ENCODE measurements around the gene EMP2. TPM values are rescaled to one million over a fixed set of nuclear protein-coding genes. Genes with fewer than 3 reads are reported as not detected.
A peak's percentile ranks its signal among the peaks of the same experiment; 100 is the strongest.
"Not testable (repeated sequence)": the region's sequence is repeated elsewhere in the genome, so short reads cannot be mapped to it uniquely, and the experiment has no call there.

EMP2 gene, protein sequence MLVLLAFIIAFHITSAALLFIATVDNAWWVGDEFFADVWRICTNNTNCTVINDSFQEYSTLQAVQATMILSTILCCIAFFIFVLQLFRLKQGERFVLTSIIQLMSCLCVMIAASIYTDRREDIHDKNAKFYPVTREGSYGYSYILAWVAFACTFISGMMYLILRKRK
- total RNA-seq (2014; rRNA removed; shearing (Covaris generic)): 7.1 and 8.1 TPM in 2 replicates

DNA sequence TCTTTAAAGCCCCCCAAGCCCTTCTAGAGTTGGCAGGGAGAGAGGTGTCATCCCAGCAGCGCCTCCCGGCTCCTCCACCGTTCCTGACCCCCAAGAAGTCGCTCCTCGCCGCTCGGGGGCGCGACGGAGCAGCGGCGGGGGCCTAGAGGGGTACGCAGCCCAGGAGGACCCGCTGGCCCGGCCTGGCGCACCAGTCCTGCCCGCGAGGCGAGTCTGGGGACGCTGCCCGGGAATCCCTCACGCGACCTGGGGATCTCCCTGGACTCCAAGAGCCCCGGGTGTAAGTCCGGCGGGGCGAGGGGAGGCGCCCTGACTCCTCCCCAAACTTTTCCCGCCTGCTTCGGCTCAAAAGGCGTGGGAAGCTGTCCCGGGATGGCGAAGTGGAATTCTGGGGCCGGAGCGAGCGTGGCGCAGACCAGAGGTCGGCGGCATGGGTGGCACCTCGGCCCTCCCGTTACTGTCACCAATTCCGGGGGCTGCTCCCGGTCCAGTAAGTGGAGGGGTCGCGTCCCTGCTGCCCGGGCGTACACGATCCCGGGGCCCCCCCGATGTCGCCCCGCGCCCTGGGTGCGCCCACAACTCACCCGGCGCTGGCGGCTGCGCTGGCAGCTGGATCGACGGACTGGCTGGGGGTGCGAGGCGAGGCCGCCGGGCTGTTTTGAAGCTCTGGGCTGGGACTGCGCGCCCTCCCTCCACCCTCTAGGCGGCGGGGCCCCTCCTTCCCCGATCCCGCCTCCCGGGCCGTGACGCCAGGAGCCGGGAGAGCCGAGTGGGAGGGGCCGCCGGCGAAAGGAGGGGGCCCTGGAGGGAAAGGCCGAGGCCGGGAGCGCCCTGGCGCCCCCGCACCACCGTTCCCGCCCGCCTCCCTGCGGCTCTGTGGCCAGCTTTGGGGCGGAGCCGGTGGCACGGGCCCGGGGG is at the start of gene EMP2:
TSS of gene EMP2 (minus strand) at position 634 of the 918 bp plus-strand sequence. CDS start 32,981 bp downstream, outside the sequence.
- peak within 1 kb of the TSS; percentile 76 for H3K4me3 ChIP-seq (ENCODE audit: insufficient read depth, low read depth, low read length)
- no peaks in the 10 kb centered on the region for H3K36me3 ChIP-seq (replicated peaks; ENCODE audit: control insufficient read depth, insufficient read depth, low read length)
- peaks cover 6% of the 10 kb centered on the region; the same call in 1 of the 2 replicates for H3K27me3 ChIP-seq (ENCODE audit: control insufficient read depth, insufficient read depth, low read length)
- DNase-seq: peak; percentile 98

DNA sequence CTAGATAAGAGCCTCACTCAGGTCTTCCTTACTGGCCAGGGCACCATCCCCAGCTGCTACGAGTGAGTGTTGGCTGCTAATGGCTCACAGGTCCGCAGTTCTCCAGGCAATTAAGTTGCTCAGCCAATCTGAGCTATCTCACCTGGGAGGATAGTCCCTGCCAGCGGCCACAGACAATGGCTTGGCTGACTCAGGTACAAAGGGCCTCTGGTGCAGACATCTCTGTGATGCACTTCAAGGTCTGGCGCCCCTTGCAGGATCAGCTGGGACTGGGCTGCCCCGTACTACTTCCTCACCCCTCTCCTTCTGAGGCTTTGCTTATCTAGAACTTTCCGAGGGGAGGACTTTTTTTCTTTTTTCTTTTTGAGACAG is 49.2 kb upstream of the EMP2 start:
- DNase-seq: peak; percentile 79
- Histone ChIP-seq H3K27me3 (ENCODE audit: control insufficient read depth, insufficient read depth, low read length) (no peaks in the 10 kb centered on the region), H3K4me3 (ENCODE audit: insufficient read depth, low read depth, low read length) (no peak overlapping the region), H3K36me3 (replicated peaks; ENCODE audit: control insufficient read depth, insufficient read depth, low read length) (no peaks in the 10 kb centered on the region)

DNA sequence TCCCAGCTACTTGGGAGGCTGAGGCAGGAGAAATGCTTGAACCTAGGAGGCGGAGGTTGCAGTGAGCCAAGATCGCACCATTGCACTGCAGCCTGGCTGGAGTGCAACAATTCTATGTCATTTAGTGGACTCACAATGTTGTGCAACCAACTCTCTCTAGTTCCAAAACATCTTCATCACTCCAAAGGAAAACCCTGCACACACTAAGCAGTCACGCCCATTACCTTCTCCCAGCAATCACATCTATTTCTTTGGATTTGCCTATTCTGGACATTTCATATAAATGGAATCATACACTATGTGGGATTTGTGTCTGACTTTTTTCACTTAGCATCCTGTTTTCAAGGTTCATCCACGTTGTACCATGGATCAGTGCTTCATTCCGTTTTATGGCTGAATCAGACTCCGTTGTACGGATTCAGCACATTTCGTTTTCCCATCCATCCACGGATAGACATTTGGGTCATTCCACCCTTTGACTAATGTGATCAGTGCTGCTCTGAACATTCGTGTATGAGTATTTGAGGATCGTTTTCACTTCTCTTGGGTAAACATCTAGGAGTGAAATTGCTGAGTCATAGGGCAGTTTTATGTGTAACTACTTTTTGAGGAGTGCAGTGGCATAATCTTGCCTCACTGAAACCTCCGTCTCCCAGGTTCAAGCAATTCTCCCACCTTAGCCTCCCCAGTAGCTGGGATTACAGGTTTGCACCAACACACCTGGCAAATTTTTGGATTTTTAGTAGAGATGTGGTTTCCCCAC is 45.4 kb upstream of the EMP2 start:
- DNase-seq: no peak
- Histone ChIP-seq H3K27me3 (ENCODE audit: control insufficient read depth, insufficient read depth, low read length) (no peaks in the 10 kb centered on the region), H3K4me3 (ENCODE audit: insufficient read depth, low read depth, low read length) (no peak overlapping the region)

DNA sequence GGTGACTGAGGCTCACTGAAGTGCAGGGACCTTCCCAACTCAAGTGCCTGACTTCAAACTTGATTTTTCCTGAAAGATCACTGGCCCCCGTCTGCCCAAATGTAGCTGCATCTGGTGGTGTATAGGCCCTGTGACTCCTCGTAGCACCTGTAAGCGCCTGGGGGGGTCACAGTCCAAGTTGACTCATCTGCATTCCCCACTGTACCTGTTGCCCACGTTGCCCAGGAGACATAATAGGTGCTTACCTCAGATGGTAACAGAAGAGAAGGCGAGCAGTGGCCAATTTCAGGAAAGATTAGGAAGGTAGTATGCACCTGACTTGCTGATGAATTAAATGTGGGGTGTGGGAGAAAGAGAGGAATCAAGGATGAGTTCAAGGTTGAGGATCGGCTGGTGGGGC is 44.1 kb upstream of the EMP2 start:
- no peak overlapping the region for H3K4me3 ChIP-seq (ENCODE audit: insufficient read depth, low read depth, low read length)
- no peaks in the 10 kb centered on the region for H3K36me3 ChIP-seq (replicated peaks; ENCODE audit: control insufficient read depth, insufficient read depth, low read length)
- no peak for DNase-seq
- no peaks in the 10 kb centered on the region for H3K27me3 ChIP-seq (ENCODE audit: control insufficient read depth, insufficient read depth, low read length)

More for the DNA sequence above, 45.4 kb upstream of the EMP2 start:
- no peaks in the 10 kb centered on the region for H3K36me3 ChIP-seq (replicated peaks; ENCODE audit: control insufficient read depth, insufficient read depth, low read length)

DNA sequence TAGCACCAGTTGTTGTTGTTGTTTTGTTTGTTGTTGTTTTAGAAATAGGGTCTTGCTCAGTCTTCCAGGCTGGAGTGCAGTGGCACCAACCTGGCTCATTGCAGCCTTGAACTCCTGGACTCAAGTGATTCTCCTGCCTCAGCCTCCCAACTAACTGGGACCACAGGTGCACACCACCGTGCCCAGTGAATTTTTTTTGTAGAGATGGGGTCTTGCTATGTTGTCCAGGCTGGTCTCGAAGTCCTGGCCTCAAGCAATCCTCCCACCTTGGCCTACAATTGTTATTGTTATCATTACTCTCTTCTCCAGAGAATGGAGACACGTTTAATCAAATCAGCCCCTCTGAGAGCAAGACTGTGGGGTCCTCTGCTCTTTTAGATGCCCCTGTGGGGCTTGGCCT is 42.7 kb upstream of the EMP2 start:
- H3K36me3 ChIP-seq (replicated peaks; ENCODE audit: control insufficient read depth, insufficient read depth, low read length): no peaks in the 10 kb centered on the region
- H3K4me3 ChIP-seq (ENCODE audit: insufficient read depth, low read depth, low read length): no peak overlapping the region
- peaks cover 3% of the 10 kb centered on the region; the same call in 1 of the 2 replicates for H3K27me3 ChIP-seq (ENCODE audit: control insufficient read depth, insufficient read depth, low read length)
- no peak for DNase-seq

DNA sequence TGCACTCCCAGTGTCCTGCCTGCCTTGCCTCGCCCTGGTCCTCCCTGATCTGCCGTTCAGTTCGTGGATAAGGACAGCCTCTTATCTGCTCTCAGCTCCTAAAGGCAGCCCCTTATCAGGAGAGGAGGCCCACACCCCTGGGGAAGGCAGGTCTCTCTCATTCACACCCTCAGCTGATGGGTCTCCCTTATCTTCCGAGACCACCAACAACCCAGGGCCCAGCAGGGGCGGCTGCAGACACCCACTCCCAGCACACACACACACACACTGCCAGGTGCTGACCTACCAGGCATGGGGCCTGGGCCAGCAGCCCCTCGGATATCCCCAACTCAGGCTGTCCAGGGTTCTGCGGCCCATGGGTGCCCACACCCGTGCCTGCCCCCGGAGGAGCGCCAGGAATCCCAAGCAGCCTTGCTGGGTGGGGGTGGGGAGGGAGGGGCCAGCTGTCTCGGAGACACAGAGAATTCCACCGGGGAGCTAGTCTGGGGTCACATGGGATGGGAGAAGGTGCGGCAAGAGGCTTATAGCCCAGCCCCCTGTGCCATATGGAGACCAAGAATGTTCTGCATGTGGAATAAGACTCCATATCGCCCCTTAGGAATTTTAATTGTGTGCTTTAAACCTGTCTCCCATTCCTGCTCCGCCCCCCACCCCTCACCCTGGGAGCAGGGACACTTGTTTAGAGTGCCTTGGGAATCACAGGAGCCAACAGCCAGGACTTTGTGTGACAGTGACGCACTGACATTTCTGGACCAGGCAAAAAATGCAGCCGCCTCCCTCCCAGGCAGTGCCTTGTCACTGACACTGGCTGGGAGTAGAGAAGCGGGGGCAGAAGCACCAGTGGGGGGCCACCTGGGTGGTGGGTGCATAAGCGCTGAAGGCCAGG is 41.9 kb upstream of the EMP2 start:
- no peaks in the 10 kb centered on the region for H3K36me3 ChIP-seq (replicated peaks; ENCODE audit: control insufficient read depth, insufficient read depth, low read length)
- peak; percentile 75 for DNase-seq
- H3K4me3 ChIP-seq (ENCODE audit: insufficient read depth, low read depth, low read length): no peak overlapping the region
- peaks cover 6% of the 10 kb centered on the region; the same call in 1 of the 2 replicates for H3K27me3 ChIP-seq (ENCODE audit: control insufficient read depth, insufficient read depth, low read length)

DNA sequence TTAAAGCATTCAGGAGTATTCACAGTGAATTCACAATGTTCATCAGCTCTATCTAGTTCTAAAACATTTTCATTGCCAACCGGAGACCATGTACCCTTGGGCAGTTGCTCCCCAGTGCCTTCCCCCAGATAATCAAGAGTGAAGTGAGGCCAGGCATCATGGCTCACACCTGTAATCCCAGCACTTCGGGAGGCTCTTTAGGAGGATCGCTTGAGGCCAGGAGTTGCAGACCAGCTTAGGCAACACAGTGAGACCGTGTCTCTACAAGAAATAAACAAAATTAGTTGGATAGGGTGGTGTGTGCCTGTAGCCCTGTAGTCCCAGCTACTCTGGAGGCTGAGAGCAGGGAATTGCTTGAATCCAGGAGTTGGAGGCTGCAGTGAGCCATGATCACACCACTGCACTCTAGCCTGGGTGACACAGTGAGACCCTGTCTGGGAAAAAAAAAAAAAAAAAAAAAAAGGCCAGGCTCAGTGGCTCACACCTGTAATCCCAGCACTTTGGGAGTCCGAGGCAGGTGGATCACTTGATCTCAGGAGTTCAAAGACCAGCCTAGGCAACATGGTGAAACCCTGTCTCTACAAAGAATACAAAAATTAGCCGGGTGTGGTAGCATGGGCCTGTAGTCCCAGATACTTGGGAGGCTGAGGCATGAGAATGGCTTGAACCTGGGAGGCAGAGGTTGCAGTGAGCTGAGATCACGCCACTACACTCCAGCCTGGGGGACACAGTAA is 41.0 kb upstream of the EMP2 start:
- H3K4me3 ChIP-seq (ENCODE audit: insufficient read depth, low read depth, low read length); DNase-seq; H3K27me3 ChIP-seq (ENCODE audit: control insufficient read depth, insufficient read depth, low read length); H3K36me3 ChIP-seq (replicated peaks; ENCODE audit: control insufficient read depth, insufficient read depth, low read length): not testable (repeated sequence)

DNA sequence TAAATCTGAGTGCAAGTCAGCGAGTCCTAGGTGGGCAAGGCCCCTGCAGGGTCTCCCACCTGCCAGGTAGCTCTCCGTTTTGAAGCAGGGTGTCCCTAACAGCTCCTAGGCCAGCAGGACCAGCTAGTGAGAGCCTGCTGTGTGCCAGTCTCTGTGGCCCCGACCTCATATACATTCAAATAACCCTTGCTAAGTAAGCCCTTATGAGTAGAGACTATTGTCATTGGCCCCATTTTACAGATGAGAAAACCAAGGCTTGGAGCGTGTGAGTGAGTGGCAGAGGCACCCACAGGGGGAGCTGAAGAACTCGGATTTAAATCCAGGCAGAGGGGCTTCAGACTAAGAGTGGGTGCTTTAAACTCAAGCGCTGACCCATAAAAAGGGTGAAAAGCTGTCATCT is 39.7 kb upstream of the EMP2 start:
- no peak for DNase-seq
- Histone ChIP-seq H3K27me3 (ENCODE audit: control insufficient read depth, insufficient read depth, low read length) (peaks cover 6% of the 10 kb centered on the region; the same call in 1 of the 2 replicates), H3K4me3 (ENCODE audit: insufficient read depth, low read depth, low read length) (no peak overlapping the region), H3K36me3 (replicated peaks; ENCODE audit: control insufficient read depth, insufficient read depth, low read length) (no peaks in the 10 kb centered on the region)

DNA sequence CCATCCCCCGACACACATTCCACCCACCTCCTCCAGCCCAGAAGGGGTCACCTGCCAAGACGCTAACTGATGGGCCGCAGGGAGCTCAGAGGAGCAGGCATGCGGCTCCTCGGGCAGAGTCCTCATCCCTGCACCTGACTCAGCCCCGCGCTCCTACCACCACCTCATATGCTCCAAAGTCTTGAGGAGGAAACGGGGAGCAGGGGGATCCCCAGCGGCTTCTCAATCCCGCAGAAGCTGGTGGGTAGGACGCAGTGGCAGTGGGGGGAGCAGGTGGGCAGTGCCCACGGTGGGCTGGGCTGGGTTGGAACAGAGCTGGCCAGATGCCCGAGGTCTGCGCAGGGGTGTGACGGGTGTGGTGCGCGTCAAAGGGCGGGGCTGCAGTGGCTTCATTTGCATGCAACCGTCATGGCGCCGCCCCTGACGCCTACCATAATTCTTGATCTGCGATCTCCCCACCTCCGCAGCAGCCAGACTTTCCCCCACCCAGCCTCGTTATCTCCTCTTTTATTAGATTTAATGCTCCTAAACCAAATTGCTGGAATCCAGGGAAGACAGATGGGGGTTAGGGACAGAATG is 39.0 kb upstream of the EMP2 start:
- peak; percentile 89 for DNase-seq

DNA sequence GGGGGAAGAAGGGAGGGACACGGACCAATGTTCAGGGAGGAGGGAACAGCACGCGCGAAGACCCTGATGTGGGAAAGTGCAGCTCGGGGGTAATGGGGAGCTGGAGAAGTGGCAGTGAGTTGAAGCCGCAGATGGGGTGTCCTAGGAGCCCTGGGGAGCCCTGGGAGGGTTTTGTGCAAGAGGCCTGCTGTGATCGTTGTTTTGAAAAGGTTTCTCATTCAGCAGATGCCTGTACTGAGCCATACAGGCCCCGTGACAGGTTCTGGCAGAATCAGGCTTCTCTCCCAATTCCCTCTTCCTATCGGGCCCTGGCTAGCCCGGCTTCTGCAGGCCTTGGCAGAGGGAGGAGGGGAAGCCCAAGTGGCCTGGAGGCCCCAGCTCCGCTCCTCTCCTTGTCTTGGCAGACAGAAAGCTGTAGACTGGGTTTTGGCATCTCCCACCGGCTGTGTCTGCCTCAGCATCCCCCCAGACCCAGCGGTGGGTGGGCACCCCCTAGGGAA is 38.4 kb upstream of the EMP2 start:
- DNase-seq: peak; percentile 44
- H3K4me3 ChIP-seq (ENCODE audit: insufficient read depth, low read depth, low read length): peak overlapping the region; percentile 54; the same call in 1 of the 2 replicates
- peaks cover 6% of the 10 kb centered on the region; the same call in 1 of the 2 replicates for H3K27me3 ChIP-seq (ENCODE audit: control insufficient read depth, insufficient read depth, low read length)
- no peaks in the 10 kb centered on the region for H3K36me3 ChIP-seq (replicated peaks; ENCODE audit: control insufficient read depth, insufficient read depth, low read length)

More for the DNA sequence above, 39.0 kb upstream of the EMP2 start:
- H3K4me3 ChIP-seq (ENCODE audit: insufficient read depth, low read depth, low read length): peak overlapping the region; percentile 54
- peaks cover 6% of the 10 kb centered on the region; the same call in 1 of the 2 replicates for H3K27me3 ChIP-seq (ENCODE audit: control insufficient read depth, insufficient read depth, low read length)
- H3K36me3 ChIP-seq (replicated peaks; ENCODE audit: control insufficient read depth, insufficient read depth, low read length): no peaks in the 10 kb centered on the region

DNA sequence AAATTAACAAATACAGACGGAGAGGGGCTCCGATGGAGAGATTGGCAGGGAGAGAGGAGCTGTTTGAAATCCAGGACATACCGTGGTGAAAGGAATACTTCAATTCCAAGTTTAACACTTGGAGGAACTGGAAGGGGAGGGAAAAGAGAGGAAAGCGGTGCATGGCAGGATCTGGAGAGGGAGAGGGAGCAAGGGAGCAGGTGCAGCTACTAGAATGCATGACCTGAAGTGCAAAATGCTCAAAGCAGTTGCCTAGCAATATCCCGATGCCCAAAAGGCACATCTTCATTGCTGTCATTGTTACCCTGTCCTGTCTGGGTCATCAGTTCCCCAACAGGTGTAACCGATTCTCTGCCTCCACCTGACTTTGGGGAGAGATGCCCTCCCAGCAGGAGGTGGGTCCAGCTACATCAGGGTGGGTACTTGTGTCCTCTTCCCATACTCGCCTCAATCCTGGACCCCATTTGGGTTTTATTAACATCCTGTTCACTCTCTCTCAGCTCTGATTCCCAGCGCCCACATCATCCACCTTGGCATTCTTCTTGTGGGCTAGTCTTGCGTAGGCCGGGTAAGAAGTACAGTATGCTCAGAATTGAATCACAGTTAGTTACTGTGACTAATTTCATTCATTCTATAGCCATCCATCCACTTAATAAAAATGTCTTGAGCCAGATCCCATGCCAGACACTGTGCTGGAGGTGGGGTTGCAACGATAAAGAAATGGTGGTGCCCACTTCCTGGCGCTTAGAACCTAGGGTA is 37.4 kb upstream of the EMP2 start:
- H3K27me3 ChIP-seq (ENCODE audit: control insufficient read depth, insufficient read depth, low read length): peaks cover 6% of the 10 kb centered on the region; the same call in 1 of the 2 replicates
- no peak overlapping the region for H3K4me3 ChIP-seq (ENCODE audit: insufficient read depth, low read depth, low read length)
- DNase-seq: no peak
- H3K36me3 ChIP-seq (replicated peaks; ENCODE audit: control insufficient read depth, insufficient read depth, low read length): no peaks in the 10 kb centered on the region
